AG09319 (cell line): ENCODE data around the gene FICD.

Source experiments
- DNase-seq: peaks from one replicate; pipeline ENCODE4 v3.0.0-alpha.2; 2010; ENCODE audit warnings: low read depth; ENCODE audit errors: extremely low read depth
- CTCF ChIP-seq: IDR thresholded peaks from 2 replicates; pipeline ENCODE4 v1.5.1; 2011; ENCODE audit warnings: low read depth, mild to moderate bottlenecking, inconsistent platforms, low read length, moderate library complexity

Gene FICD

GRCh38 chr12:108526482-108527165, 11.5 kb downstream of the FICD start:
- no peak for DNase-seq
- TF ChIP-seq CTCF = peak; percentile 8

GRCh38 chr12:108527166-108527496, 12.1 kb downstream of the FICD start:
- TF ChIP-seq CTCF = no peak
- no peak for DNase-seq

- no peak for DNase-seq
- TF ChIP-seq CTCF = no peak
Observed at GRCh38 chr12:108530161-108530560, 15.1 kb downstream of the FICD start.

GRCh38 chr12:108531929-108532848, 17.1 kb downstream of the FICD start:
- no peak for DNase-seq
- no peak for TF ChIP-seq CTCF

GRCh38 chr12:108538146-108538545, 23.1 kb downstream of the FICD start:
- DNase-seq = no peak
- no peak for TF ChIP-seq CTCF

- DNase-seq = no peak
- no peak for TF ChIP-seq CTCF
Observed at GRCh38 chr12:108538616-108539195, 23.6 kb downstream of the FICD start.

- no peak for TF ChIP-seq CTCF
- no peak for DNase-seq
Observed at GRCh38 chr12:108542320-108542719, 27.2 kb downstream of the FICD start.
